Neuron (in vitro differentiated cells): ENCODE measurements around the gene NFYB.
"Not testable (repeated sequence)": the region's sequence is repeated elsewhere in the genome, so short reads cannot be mapped to it uniquely, and the experiment has no call there.

Experiments used
- H2AFZ ChIP-seq: one replicate; pipeline ENCODE4 v1.6.1; 2013; ENCODE audit warnings: low read depth, mild to moderate bottlenecking, inconsistent platforms, low read length, moderate library complexity
- H3K27me3 ChIP-seq: one replicate; pipeline ENCODE4 v1.6.1; 2013; ENCODE audit warnings: low read length; ENCODE audit not compliant: insufficient read depth
- H3K36me3 ChIP-seq: one replicate; pipeline ENCODE4 v1.6.1; 2013; ENCODE audit warnings: low read length; ENCODE audit not compliant: insufficient read depth
- H3K4me1 ChIP-seq: one replicate; pipeline ENCODE4 v1.6.1; 2013; ENCODE audit warnings: low read length; ENCODE audit not compliant: insufficient read depth
- H3K4me3 ChIP-seq: 2 replicates; pipeline ENCODE4 v1.5.1; 2013; ENCODE audit warnings: mild to moderate bottlenecking, low read length, moderate library complexity
- H3K9me3 ChIP-seq: one replicate; pipeline ENCODE4 v1.6.1; 2013; ENCODE audit warnings: low read length

The NFYB gene

GRCh38 chr12:104171785-104172569 is 34.0 kb upstream of the NFYB start:
- Histone ChIP-seq H2AFZ (no peak overlapping the region), H3K36me3 (no peaks in the 10 kb centered on the region), H3K27me3 (no peaks in the 10 kb centered on the region), H3K4me1 (no peaks in the 10 kb centered on the region), H3K9me3 (no peaks in the 10 kb centered on the region), H3K4me3 (no peak overlapping the region)

- Histone ChIP-seq H3K9me3 (no peaks in the 10 kb centered on the region), H2AFZ (no peak overlapping the region), H3K36me3 (no peaks in the 10 kb centered on the region), H3K4me1 (peaks cover 9% of the 10 kb centered on the region), H3K4me3 (no peak overlapping the region), H3K27me3 (no peaks in the 10 kb centered on the region)
These were observed 30.6 kb upstream of the NFYB start for GRCh38 chr12:104168596-104168995.

- H3K36me3 ChIP-seq = no peaks in the 10 kb centered on the region
- H3K9me3 ChIP-seq = no peaks in the 10 kb centered on the region
- H3K4me1 ChIP-seq = peaks cover 9% of the 10 kb centered on the region
- H3K4me3 ChIP-seq = no peak overlapping the region
- H3K27me3 ChIP-seq = no peaks in the 10 kb centered on the region
- H2AFZ ChIP-seq = no peak overlapping the region
These were observed 29.8 kb upstream of the NFYB start for GRCh38 chr12:104167519-104168458.

GRCh38 chr12:104166465-104166864 is 28.5 kb upstream of the NFYB start:
- Histone ChIP-seq H3K36me3 (no peaks in the 10 kb centered on the region), H3K27me3 (no peaks in the 10 kb centered on the region), H3K9me3 (no peaks in the 10 kb centered on the region), H3K4me1 (peaks cover 9% of the 10 kb centered on the region), H2AFZ (no peak overlapping the region), H3K4me3 (no peak overlapping the region)

- H2AFZ ChIP-seq = no peak overlapping the region
- H3K27me3 ChIP-seq = no peaks in the 10 kb centered on the region
- no peaks in the 10 kb centered on the region for H3K36me3 ChIP-seq
- H3K4me1 ChIP-seq = peaks cover 9% of the 10 kb centered on the region
- no peaks in the 10 kb centered on the region for H3K9me3 ChIP-seq
- no peak overlapping the region for H3K4me3 ChIP-seq
These were observed 27.8 kb upstream of the NFYB start for GRCh38 chr12:104165801-104166200.

- Histone ChIP-seq H3K4me3 (no peak overlapping the region), H3K27me3 (no peaks in the 10 kb centered on the region), H2AFZ (no peak overlapping the region), H3K36me3 (no peaks in the 10 kb centered on the region), H3K4me1 (peaks cover 9% of the 10 kb centered on the region), H3K9me3 (no peaks in the 10 kb centered on the region)
These were observed 26.6 kb upstream of the NFYB start for GRCh38 chr12:104164634-104165033.

- H3K4me1 ChIP-seq = peaks cover 9% of the 10 kb centered on the region
- no peaks in the 10 kb centered on the region for H3K36me3 ChIP-seq
- H3K27me3 ChIP-seq = no peaks in the 10 kb centered on the region
- H2AFZ ChIP-seq = no peak overlapping the region
- H3K4me3 ChIP-seq = no peak overlapping the region
- H3K9me3 ChIP-seq = no peaks in the 10 kb centered on the region
These were observed 25.6 kb upstream of the NFYB start for GRCh38 chr12:104163631-104164030.

GRCh38 chr12:104163028-104163427 is 25.0 kb upstream of the NFYB start:
- H3K9me3 ChIP-seq, H3K4me1 ChIP-seq, H2AFZ ChIP-seq, H3K4me3 ChIP-seq, H3K27me3 ChIP-seq, H3K36me3 ChIP-seq: not testable (repeated sequence)

- no peaks in the 10 kb centered on the region for H3K36me3 ChIP-seq
- no peak overlapping the region for H3K4me3 ChIP-seq
- H3K9me3 ChIP-seq = no peaks in the 10 kb centered on the region
- H2AFZ ChIP-seq = no peak overlapping the region
- H3K27me3 ChIP-seq = peaks cover 2% of the 10 kb centered on the region
- H3K4me1 ChIP-seq = peaks cover 5% of the 10 kb centered on the region
These were observed 17.9 kb upstream of the NFYB start for GRCh38 chr12:104155711-104156555.

GRCh38 chr12:104154806-104155205 is 16.8 kb upstream of the NFYB start:
- Histone ChIP-seq H2AFZ (no peak overlapping the region), H3K9me3 (no peaks in the 10 kb centered on the region), H3K27me3 (peaks cover 6% of the 10 kb centered on the region), H3K4me1 (peaks cover 5% of the 10 kb centered on the region), H3K36me3 (no peaks in the 10 kb centered on the region), H3K4me3 (no peak overlapping the region)

- Histone ChIP-seq H3K4me3 (no peak overlapping the region), H3K36me3 (no peaks in the 10 kb centered on the region), H2AFZ (no peak overlapping the region), H3K9me3 (no peaks in the 10 kb centered on the region), H3K27me3 (peaks cover 6% of the 10 kb centered on the region), H3K4me1 (peaks cover 5% of the 10 kb centered on the region)
These were observed 16.3 kb upstream of the NFYB start for GRCh38 chr12:104154286-104154685.

- Histone ChIP-seq H3K4me3 (no peak overlapping the region), H3K4me1 (peaks cover 5% of the 10 kb centered on the region), H3K9me3 (no peaks in the 10 kb centered on the region), H2AFZ (no peak overlapping the region), H3K27me3 (peaks cover 6% of the 10 kb centered on the region), H3K36me3 (no peaks in the 10 kb centered on the region)
These were observed 14.8 kb upstream of the NFYB start for GRCh38 chr12:104152685-104153241.
